K562 (cell line): ENCODE results near the gene PLTP. TPM values are rescaled to one million over a fixed set of nuclear protein-coding genes. Genes with fewer than 3 reads are reported as not detected.

Experiments used
- DPF2 ChIP-seq: fragments of 450-650 bp; IDR thresholded peaks from 2 replicates; pipeline ENCODE4 v1.6.1; 2016
- GTF2F1 ChIP-seq: IDR thresholded peaks from 2 replicates; pipeline ENCODE4 v1.6.1; 2011; ENCODE audit warnings: low read depth, low read length, improper control_type of control experiment
- HDGF ChIP-seq: fragments of 450-650 bp; IDR thresholded peaks from 2 replicates; pipeline ENCODE4 v1.6.1; 2016
- HNRNPK ChIP-seq: fragments of 200-400 bp; formaldehyde crosslinking; IDR thresholded peaks from one replicate; pipeline ENCODE4 v1.6.1; 2018; ENCODE audit warnings: mild to moderate bottlenecking, low read depth, low read length; ENCODE audit not compliant: poor library complexity, severe bottlenecking
- JUN ChIP-seq, 2 experiments: sonication (generic) in 1 of 2; formaldehyde crosslinking in 1 of 2; IDR thresholded peaks; 2 replicates each; pipeline versions ENCODE4 v1.6.1 to v1.8.0; 2012 to 2022; ENCODE audit warnings: borderline replicate concordance in 2 of 2, mild to moderate bottlenecking in 2 of 2, improper control_type of control experiment in 1 of 2, low read depth in 1 of 2, low read length in 1 of 2, missing genetic modification reagents in 1 of 2
- MYC ChIP-seq, 2 experiments: fragments of 250-450 bp in 1 of 2; sonication (Bioruptor Pico) in 1 of 2; IDR thresholded peaks; 2 replicates each; pipeline versions ENCODE4 v1.5.1 to v1.6.1; 2012 to 2021; ENCODE audit warnings: low read depth in 2 of 2, borderline replicate concordance in 1 of 2, improper control_type of control experiment in 1 of 2, low read length in 1 of 2, mild to moderate bottlenecking in 1 of 2, moderate library complexity in 1 of 2
- NELFE ChIP-seq: IDR thresholded peaks from 2 replicates; pipeline ENCODE4 v1.6.1; 2011; ENCODE audit warnings: mild to moderate bottlenecking; ENCODE audit not compliant: insufficient read depth, insufficient read length
- NR2C1 ChIP-seq, 2 experiments: fragments of 450-650 bp; IDR thresholded peaks; 2 replicates each; pipeline ENCODE4 v1.6.1; 2017; ENCODE audit warnings: mild to moderate bottlenecking in 2 of 2, antibody characterized with exemption in 1 of 2, inconsistent platforms in 1 of 2, missing compliant biosample characterization in 1 of 2, missing genetic modification characterization in 1 of 2
- PHB ChIP-seq: fragments of 250-450 bp; sonication (Bioruptor Pico); IDR thresholded peaks from 2 replicates; pipeline ENCODE4 v1.5.0; 2021
- PHF8 ChIP-seq: fragments of 200-600 bp; sonication (generic); IDR thresholded peaks from 2 replicates; pipeline ENCODE4 v1.6.1; 2012; ENCODE audit warnings: mixed run types, mild to moderate bottlenecking, inconsistent platforms, low read length, moderate library complexity, borderline replicate concordance
- SMAD4 ChIP-seq: fragments of 250-450 bp; sonication (Bioruptor Pico); conservative IDR thresholded peaks from 2 replicates; pipeline ENCODE4 v1.8.0; 2021; ENCODE audit warnings: inconsistent platforms, mild to moderate bottlenecking, moderate library complexity
- SOX6 ChIP-seq: fragments of 450-650 bp; IDR thresholded peaks from 2 replicates; pipeline ENCODE4 v1.6.1; 2014; ENCODE audit warnings: mild to moderate bottlenecking
- TEAD1 ChIP-seq, 2 experiments: fragments of 450-650 bp in 1 of 2; sonication (generic) in 1 of 2; formaldehyde crosslinking; IDR thresholded peaks; 2 replicates each; pipeline versions ENCODE4 v1.4.0 to v1.8.0; 2020 to 2022; ENCODE audit warnings: mild to moderate bottlenecking in 2 of 2, missing genetic modification reagents in 1 of 2
- XRCC5 ChIP-seq: fragments of 200-400 bp; formaldehyde crosslinking; IDR thresholded peaks from 2 replicates; pipeline ENCODE4 v1.6.1; 2017; ENCODE audit warnings: low read depth, mild to moderate bottlenecking, low read length
- ZFP36 ChIP-seq: fragments of 150-350 bp; IDR thresholded peaks from 2 replicates; pipeline ENCODE4 v1.6.1; 2018; ENCODE audit warnings: low read length, low read depth; ENCODE audit not compliant: partially characterized antibody
- ZNF174 ChIP-seq: fragments of 250-450 bp; sonication (Bioruptor Pico); IDR thresholded peaks from 2 replicates; pipeline ENCODE4 v1.4.0; 2020; ENCODE audit warnings: mild to moderate bottlenecking
- ZNF184 ChIP-seq: sonication (generic); formaldehyde crosslinking; IDR thresholded peaks from 2 replicates; pipeline ENCODE4 v1.5.0; 2020; ENCODE audit warnings: missing genetic modification reagents
- ZNF431 ChIP-seq: sonication (generic); formaldehyde crosslinking; IDR thresholded peaks from 2 replicates; pipeline ENCODE4 v1.8.0; 2022; ENCODE audit warnings: mild to moderate bottlenecking, missing genetic modification reagents
- polyA plus RNA-seq, 8 experiments: library from polyadenylated mRNA; depleted of rRNA in 4 of 8; stranded (reverse) in 5 of 8; unstranded in 3 of 8; fragments of >200 nt; fragmentation: Nextera tagmentation in 2 of 8; fragmentation: Illumina TruSeq in 1 of 8; extraction: Ambion mirVana in 2 of 8; extraction: Trizol in 1 of 8; gene quantifications; 2 replicates each; pipeline versions ENCODE4 v1.2.1 to v1.2.3, GENCODE V29; 2011 to 2014; ENCODE audit warnings: inconsistent platforms in 1 of 8, missing spikeins in 1 of 8
- total RNA-seq, 7 experiments: library from RNA; depleted of rRNA in 6 of 7; stranded (reverse); fragments of >200 nt in 6 of 7; fragmentation: Illumina TruSeq in 2 of 7; extraction: Trizol in 2 of 7; gene quantifications; 2 replicates each; pipeline versions ENCODE4 v1.2.1 to v1.2.3, GENCODE V29; 2011 to 2021; ENCODE audit warnings: low replicate concordance in 1 of 7
- TF ChIP-seq, protein P1 (sequence below): fragments of 450-650 bp; formaldehyde crosslinking; IDR thresholded peaks from 2 replicates; pipeline ENCODE4 v1.4.0; 2022; ENCODE audit warnings: missing genetic modification characterization
- TF ChIP-seq, protein P2 (sequence below): fragments of 450-650 bp; formaldehyde crosslinking; IDR thresholded peaks from 2 replicates; pipeline ENCODE4 v1.4.0; 2022; ENCODE audit warnings: mild to moderate bottlenecking, moderate library complexity
- TF ChIP-seq, protein P3 (sequence below): fragments of 450-650 bp; IDR thresholded peaks from 2 replicates; pipeline ENCODE4 v1.7.0; 2016; ENCODE audit warnings: borderline replicate concordance
- TF ChIP-seq, protein P4 (sequence below): fragments of 450-650 bp; IDR thresholded peaks from 2 replicates; pipeline ENCODE4 v1.6.1; 2016

The PLTP gene
- total and polyA plus RNA-seq, 9 of the 15 experiments (the other 6 are each of a cell fraction or from before 2014, with no cell fraction given), result 2.8 to 29.3 (median 17.6) TPM

DNA sequence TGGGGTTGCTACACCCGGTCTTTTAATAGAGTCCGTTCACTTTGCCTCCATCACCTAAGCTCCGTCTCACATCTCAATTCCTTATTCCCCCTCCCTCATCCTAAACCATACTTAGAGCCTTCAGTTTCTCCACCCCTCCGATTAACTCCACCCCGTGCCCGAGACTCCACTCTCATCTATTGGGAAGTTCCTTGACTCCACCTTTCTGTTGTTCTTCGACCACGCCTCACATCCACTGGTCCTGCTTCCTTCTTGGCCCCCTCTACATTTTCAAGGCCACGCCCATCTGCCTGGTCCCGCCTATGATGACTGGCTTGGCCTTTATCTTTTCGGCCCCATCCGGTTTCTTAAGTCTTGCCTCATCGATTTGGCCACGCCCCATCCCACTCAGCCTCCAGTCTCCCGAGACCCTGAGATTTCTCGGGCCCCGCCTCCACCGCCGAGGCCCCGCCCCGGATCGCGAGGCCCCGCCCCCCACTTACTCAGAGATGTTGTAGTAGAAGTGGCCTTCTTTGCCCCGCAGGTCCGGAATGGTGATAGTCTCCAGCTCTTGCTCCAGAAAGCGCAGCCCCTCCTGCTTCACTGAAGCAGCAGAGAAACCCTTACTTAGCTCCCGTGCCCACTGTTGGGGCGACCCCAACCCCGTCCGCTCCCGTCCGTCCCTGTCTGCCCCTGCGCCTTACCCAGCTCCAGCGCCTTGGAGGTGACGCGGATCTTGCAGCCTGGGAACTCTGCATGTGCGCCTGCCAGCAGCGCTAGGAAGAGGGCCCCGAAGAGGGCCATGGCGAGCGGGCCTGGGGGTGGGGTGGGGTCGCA is 1.1 kb downstream of the PLTP start (continued):
- TF ChIP-seq ZNF184 (CRISPR knock-in tag), result no peak
- TF ChIP-seq PHF8, result peak; percentile 58; the same call in 1 of the 2 replicates
- no peak for TF ChIP-seq NR2C1 (IDR thresholded peaks at IDR 0.05)
- no peak for TF ChIP-seq NR2C1 (tag; IDR thresholded peaks at IDR 0.05)
- TF ChIP-seq SOX6, result peak; percentile 81
- TF ChIP-seq, protein P1, sequence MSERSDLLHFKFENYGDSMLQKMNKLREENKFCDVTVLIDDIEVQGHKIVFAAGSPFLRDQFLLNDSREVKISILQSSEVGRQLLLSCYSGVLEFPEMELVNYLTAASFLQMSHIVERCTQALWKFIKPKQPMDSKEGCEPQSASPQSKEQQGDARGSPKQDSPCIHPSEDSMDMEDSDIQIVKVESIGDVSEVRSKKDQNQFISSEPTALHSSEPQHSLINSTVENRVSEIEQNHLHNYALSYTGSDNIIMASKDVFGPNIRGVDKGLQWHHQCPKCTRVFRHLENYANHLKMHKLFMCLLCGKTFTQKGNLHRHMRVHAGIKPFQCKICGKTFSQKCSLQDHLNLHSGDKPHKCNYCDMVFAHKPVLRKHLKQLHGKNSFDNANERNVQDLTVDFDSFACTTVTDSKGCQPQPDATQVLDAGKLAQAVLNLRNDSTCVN (CRISPR knock-in tag), result peak; percentile 69; the same call in 1 of the 2 replicates
- TF ChIP-seq PHB (CRISPR knock-in tag), result no peak
- TF ChIP-seq ZNF174 (CRISPR knock-in tag), result no peak
- TF ChIP-seq JUN (IDR thresholded peaks at IDR 0.05; ENCODE audit: borderline replicate concordance, low read depth, low read length), result peak; percentile 71; the same call in 1 of the 2 replicates
- TF ChIP-seq JUN (CRISPR knock-in tag; IDR thresholded peaks at IDR 0.05; ENCODE audit: borderline replicate concordance), result 0 out of 2 replicates have a peak, but pooled peaks have one; percentile 45
- TF ChIP-seq TEAD1 (CRISPR knock-in tag; IDR thresholded peaks at IDR 0.05), result 0 out of 4 replicates have a peak, but pooled peaks of 1 of the 2 experiments have one; percentile 46
- peak; percentile 59; the same call in 1 of the 2 replicates for TF ChIP-seq SMAD4 (CRISPR knock-in tag)
- peak; percentile 84 for TF ChIP-seq DPF2
- TF ChIP-seq XRCC5, result no peak; the same call in 1 of the 2 replicates
- TF ChIP-seq, protein P2, sequence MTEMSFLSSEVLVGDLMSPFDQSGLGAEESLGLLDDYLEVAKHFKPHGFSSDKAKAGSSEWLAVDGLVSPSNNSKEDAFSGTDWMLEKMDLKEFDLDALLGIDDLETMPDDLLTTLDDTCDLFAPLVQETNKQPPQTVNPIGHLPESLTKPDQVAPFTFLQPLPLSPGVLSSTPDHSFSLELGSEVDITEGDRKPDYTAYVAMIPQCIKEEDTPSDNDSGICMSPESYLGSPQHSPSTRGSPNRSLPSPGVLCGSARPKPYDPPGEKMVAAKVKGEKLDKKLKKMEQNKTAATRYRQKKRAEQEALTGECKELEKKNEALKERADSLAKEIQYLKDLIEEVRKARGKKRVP (CRISPR knock-in tag), result peak; percentile 74
- TF ChIP-seq ZFP36, result no peak
- TF ChIP-seq NELFE, result no peak
- TF ChIP-seq, protein P3, sequence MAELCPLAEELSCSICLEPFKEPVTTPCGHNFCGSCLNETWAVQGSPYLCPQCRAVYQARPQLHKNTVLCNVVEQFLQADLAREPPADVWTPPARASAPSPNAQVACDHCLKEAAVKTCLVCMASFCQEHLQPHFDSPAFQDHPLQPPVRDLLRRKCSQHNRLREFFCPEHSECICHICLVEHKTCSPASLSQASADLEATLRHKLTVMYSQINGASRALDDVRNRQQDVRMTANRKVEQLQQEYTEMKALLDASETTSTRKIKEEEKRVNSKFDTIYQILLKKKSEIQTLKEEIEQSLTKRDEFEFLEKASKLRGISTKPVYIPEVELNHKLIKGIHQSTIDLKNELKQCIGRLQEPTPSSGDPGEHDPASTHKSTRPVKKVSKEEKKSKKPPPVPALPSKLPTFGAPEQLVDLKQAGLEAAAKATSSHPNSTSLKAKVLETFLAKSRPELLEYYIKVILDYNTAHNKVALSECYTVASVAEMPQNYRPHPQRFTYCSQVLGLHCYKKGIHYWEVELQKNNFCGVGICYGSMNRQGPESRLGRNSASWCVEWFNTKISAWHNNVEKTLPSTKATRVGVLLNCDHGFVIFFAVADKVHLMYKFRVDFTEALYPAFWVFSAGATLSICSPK, result 0 out of 2 replicates have a peak, but pooled peaks have one; percentile 2
- TF ChIP-seq, protein P4, sequence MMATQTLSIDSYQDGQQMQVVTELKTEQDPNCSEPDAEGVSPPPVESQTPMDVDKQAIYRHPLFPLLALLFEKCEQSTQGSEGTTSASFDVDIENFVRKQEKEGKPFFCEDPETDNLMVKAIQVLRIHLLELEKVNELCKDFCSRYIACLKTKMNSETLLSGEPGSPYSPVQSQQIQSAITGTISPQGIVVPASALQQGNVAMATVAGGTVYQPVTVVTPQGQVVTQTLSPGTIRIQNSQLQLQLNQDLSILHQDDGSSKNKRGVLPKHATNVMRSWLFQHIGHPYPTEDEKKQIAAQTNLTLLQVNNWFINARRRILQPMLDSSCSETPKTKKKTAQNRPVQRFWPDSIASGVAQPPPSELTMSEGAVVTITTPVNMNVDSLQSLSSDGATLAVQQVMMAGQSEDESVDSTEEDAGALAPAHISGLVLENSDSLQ, result peak; percentile 90
- TF ChIP-seq HDGF, result peak; percentile 97
- peak; percentile 47; the same call in 1 of the 2 replicates for TF ChIP-seq GTF2F1
- TF ChIP-seq ZNF431 (CRISPR knock-in tag), result no peak
- TF ChIP-seq MYC (IDR thresholded peaks at IDR 0.05; ENCODE audit: low read depth, low read length), result peak; percentile 55
- no peak for TF ChIP-seq MYC (CRISPR knock-in tag; IDR thresholded peaks at IDR 0.05; ENCODE audit: borderline replicate concordance, low read depth)
- TF ChIP-seq HNRNPK, result no peak
